CD14-positive monocyte (primary cell): ENCODE results near the gene DBT. TPM values are rescaled to one million over a fixed set of nuclear protein-coding genes. Genes with fewer than 3 reads are reported as not detected.
"Not testable (repeated sequence)": the region's sequence is repeated elsewhere in the genome, so short reads cannot be mapped to it uniquely, and the experiment has no call there.

Experiments used
- DNase-seq, 3 donors: peaks; one replicate each; pipeline ENCODE4 v3.0.0-alpha.2; 2011 to 2022
- H2AFZ ChIP-seq: 2 replicates; pipeline ENCODE4 v1.6.0; 2012; ENCODE audit warnings: mild to moderate bottlenecking, low read depth, low read length, inconsistent platforms; ENCODE audit not compliant: insufficient read depth, poor library complexity, severe bottlenecking
- H3K27ac ChIP-seq, 2 donors: 1 replicate in 1 of 2; 2 replicates in 1 of 2; pipeline ENCODE4 v1.5.1; 2012 to 2013; ENCODE audit warnings: low read length in 2 of 2, control low read depth in 1 of 2, inconsistent platforms in 1 of 2, low read depth in 1 of 2, mild to moderate bottlenecking in 1 of 2
- H3K27me3 ChIP-seq, 2 donors: one replicate each; pipeline versions ENCODE4 v1.6.0 to v1.6.1; 2011 to 2013; ENCODE audit warnings: low read length in 2 of 2; ENCODE audit not compliant: control insufficient read depth in 2 of 2, insufficient read depth in 2 of 2
- H3K36me3 ChIP-seq, 2 donors: replicated peaks in 1 of 2; 1 replicate in 1 of 2; 2 replicates in 1 of 2; pipeline versions ENCODE4 v1.5.1 to v1.6.1; 2012 to 2013; ENCODE audit warnings: low read length in 2 of 2, control low read depth in 1 of 2, inconsistent platforms in 1 of 2, mild to moderate bottlenecking in 1 of 2; ENCODE audit not compliant: insufficient read depth in 2 of 2, control insufficient read depth in 1 of 2
- H3K4me1 ChIP-seq, 2 donors: 1 replicate in 1 of 2; 2 replicates in 1 of 2; pipeline versions ENCODE4 v1.5.1 to v1.6.1; 2012 to 2013; ENCODE audit warnings: low read length in 2 of 2, control low read depth in 1 of 2, inconsistent platforms in 1 of 2, mild to moderate bottlenecking in 1 of 2, moderate library complexity in 1 of 2; ENCODE audit not compliant: insufficient read depth in 2 of 2, control insufficient read depth in 1 of 2
- H3K4me2 ChIP-seq: replicated peaks from 2 replicates; pipeline ENCODE3; 2012; ENCODE audit warnings: low read length, moderate library complexity, mild to moderate bottlenecking; ENCODE audit not compliant: poor library complexity, severe bottlenecking; ENCODE audit errors: extremely low read depth
- H3K4me3 ChIP-seq, 3 experiments: fragments of 200-600 bp in 1 of 3; sonication (generic) in 1 of 3; replicated peaks in 1 of 3; 1 replicate in 2 of 3; 2 replicates in 1 of 3; pipeline ENCODE4 v1.5.1; 2011 to 2013; ENCODE audit warnings: low read length in 3 of 3, mild to moderate bottlenecking in 3 of 3, control low read depth in 2 of 3, low read depth in 2 of 3, inconsistent platforms in 1 of 3, moderate library complexity in 1 of 3
- H3K79me2 ChIP-seq: 2 replicates; pipeline ENCODE4 v1.6.0; 2012; ENCODE audit warnings: mild to moderate bottlenecking, control low read depth, inconsistent platforms, low read length, moderate library complexity; ENCODE audit not compliant: insufficient read depth
- H3K9ac ChIP-seq: 2 replicates; pipeline ENCODE4 v1.6.0; 2017; ENCODE audit warnings: low read length, mild to moderate bottlenecking; ENCODE audit not compliant: insufficient read depth, poor library complexity, severe bottlenecking
- H3K9me3 ChIP-seq, 2 donors: replicated peaks in 1 of 2; 1 replicate in 1 of 2; 2 replicates in 1 of 2; pipeline versions ENCODE4 v1.5.1 to v1.6.1; 2012 to 2013; ENCODE audit warnings: low read length in 2 of 2, control low read depth in 1 of 2; ENCODE audit not compliant: control insufficient read depth in 1 of 2, insufficient read depth in 1 of 2
- H4K20me1 ChIP-seq: 2 replicates; pipeline ENCODE4 v1.6.0; 2012; ENCODE audit warnings: mild to moderate bottlenecking, low read length, control low read depth, moderate library complexity; ENCODE audit not compliant: insufficient read depth
- H3K27ac Mint-ChIP-seq, 7 donors: one replicate each; pipeline ENCODE4 v1.8.0; 2020; ENCODE audit warnings: mild to moderate bottlenecking in 7 of 7, mixed read lengths in 7 of 7, moderate library complexity in 6 of 7, inconsistent platforms in 2 of 7
- H3K27me3 Mint-ChIP-seq, 3 donors: one replicate each; pipeline ENCODE4 v1.8.0; 2021 to 2022; ENCODE audit warnings: low read depth in 3 of 3, mild to moderate bottlenecking in 3 of 3, mixed read lengths in 3 of 3, moderate library complexity in 3 of 3, inconsistent platforms in 1 of 3
- H3K36me3 Mint-ChIP-seq, 2 donors: one replicate each; pipeline ENCODE4 v1.8.0; 2020; ENCODE audit warnings: mixed read lengths in 2 of 2, inconsistent platforms in 1 of 2, mild to moderate bottlenecking in 1 of 2
- H3K4me1 Mint-ChIP-seq: one replicate; pipeline ENCODE4 v1.8.0; 2020; ENCODE audit warnings: mild to moderate bottlenecking, mixed read lengths
- H3K4me3 Mint-ChIP-seq, 2 donors: one replicate each; pipeline ENCODE4 v1.8.0; 2020; ENCODE audit warnings: mild to moderate bottlenecking in 2 of 2, mixed read lengths in 2 of 2, moderate library complexity in 1 of 2
- H3K9me3 Mint-ChIP-seq, 7 donors: one replicate each; pipeline ENCODE4 v1.8.0; 2020 to 2022; ENCODE audit warnings: mixed read lengths in 7 of 7, mild to moderate bottlenecking in 6 of 7, moderate library complexity in 6 of 7, inconsistent platforms in 2 of 7
- WGBS: methylation state at CpG from one replicate; pipeline ENCODE4 v1.1.5; 2013; ENCODE audit warnings: missing lambda C conversion rate; ENCODE audit not compliant: insufficient coverage; 5-methylcytosine and 5-hydroxymethylcytosine counted together
- intact Hi-C, 2 donors: fragments of 100-400 bp; cut with micrococcal nuclease; formaldehyde crosslinking; loops; one replicate each; pipeline versions ENCODE4 v1.15.0 to v1.15.1; 2023
- polyA plus RNA-seq, 3 donors: library from polyadenylated mRNA; depleted of rRNA in 1 of 3; unstranded in 2 of 3; stranded (reverse) in 1 of 3; fragments of 300-500 nt in 2 of 3; fragments of >200 nt in 1 of 3; fragmentation: Illumina TruSeq in 2 of 3; gene quantifications; 1 replicate in 2 of 3; 2 replicates in 1 of 3; pipeline ENCODE4 v1.2.3, GENCODE V29; 2012 to 2021
- TF ChIP-seq, protein P1 (sequence below): fragments of 200-600 bp; IDR thresholded peaks from one replicate; pipeline ENCODE4 v1.8.0; 2022; ENCODE audit warnings: antibody characterized with exemption, mild to moderate bottlenecking

The DBT gene
- polyA plus RNA-seq, 3 donors, result 1.1 to 2.7 (median 1.5) TPM

DNA sequence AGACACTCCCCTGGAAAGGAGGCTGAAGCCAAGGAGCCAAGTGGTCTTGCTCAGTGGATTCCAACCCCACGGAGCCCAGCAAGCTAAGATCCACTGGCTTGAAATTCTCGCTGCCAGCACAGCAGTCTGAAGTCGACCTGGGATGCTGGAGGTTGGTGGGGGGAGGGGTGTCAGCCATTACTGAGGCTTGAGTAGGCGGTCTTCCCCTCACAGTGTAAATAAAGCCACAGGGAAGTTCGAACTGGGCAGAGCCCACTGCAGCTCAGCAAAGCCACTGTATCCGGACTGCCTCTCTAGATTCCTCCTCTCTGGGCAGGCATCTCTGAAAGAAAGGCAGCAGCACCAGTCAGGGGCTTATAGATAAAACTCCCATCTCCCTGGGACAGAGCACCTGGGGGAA, 49.6 kb downstream of the DBT start:
- H2AFZ ChIP-seq, H3K27ac Mint-ChIP-seq, H3K9me3 ChIP-seq, H3K27me3 ChIP-seq, H3K79me2 ChIP-seq, H3K9me3 Mint-ChIP-seq, H3K4me3 ChIP-seq, intact Hi-C loops, H3K4me3 Mint-ChIP-seq, H3K4me2 ChIP-seq, H4K20me1 ChIP-seq, H3K4me1 Mint-ChIP-seq, H3K27ac ChIP-seq, DNase-seq, H3K9ac ChIP-seq, H3K4me1 ChIP-seq, H3K27me3 Mint-ChIP-seq: not testable (repeated sequence)
- peaks cover 84 to 91% of the 10 kb centered on the region in 2 donors for H3K36me3 Mint-ChIP-seq
- WGBS, result 100% methylated on average over 2 of the region's 6 CpGs
- H3K36me3 ChIP-seq, result peaks cover 33 to 76% of the 10 kb centered on the region in 2 donors

DNA sequence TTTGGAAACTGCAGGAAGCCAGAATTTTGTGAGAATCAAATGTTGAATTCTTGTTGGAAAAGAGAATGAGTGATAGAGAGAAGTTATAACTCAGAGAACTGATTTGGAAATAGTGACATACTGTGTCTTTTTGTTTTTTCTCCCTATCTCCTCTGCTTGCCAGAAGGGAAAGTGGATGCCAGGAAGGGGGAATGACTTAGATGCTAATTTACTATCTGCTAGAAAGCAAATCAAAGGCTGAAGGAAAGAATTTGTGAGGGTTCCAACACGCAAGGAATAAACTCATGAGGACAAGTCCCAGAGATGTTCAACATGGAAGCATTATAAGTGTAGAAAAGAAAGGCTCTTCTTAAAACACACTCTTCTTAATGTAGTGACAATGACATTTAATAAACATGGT, 51.0 kb downstream of the DBT start:
- no peak overlapping the region for H3K4me2 ChIP-seq
- H3K36me3 ChIP-seq, result peaks cover 36 to 84% of the 10 kb centered on the region in 2 donors

More for the DNA sequence above, 51.0 kb downstream of the DBT start:
- Mint-ChIP-seq H3K27ac (no peak overlapping the region), H3K36me3 (peaks cover 69 to 84% of the 10 kb centered on the region in 2 donors), H3K4me3 (no peak overlapping the region), H3K27me3 (peaks cover 0 to 5% (median 2%) of the 10 kb centered on the region in 3 donors), H3K9me3 (peaks cover 0 to 5% (median 0%) of the 10 kb centered on the region in 7 donors), H3K4me1 (no peaks in the 10 kb centered on the region)
- H4K20me1 ChIP-seq, result no peaks in the 10 kb centered on the region
- no peaks in the 10 kb centered on the region for H3K79me2 ChIP-seq
- H3K27ac ChIP-seq, result no peak overlapping the region
- H3K9ac ChIP-seq, result no peak overlapping the region
- no peaks in the 10 kb centered on the region for H3K27me3 ChIP-seq
- no peak overlapping the region for H3K4me3 ChIP-seq
- H3K9me3 ChIP-seq, result no peaks in the 10 kb centered on the region
- no CpG with 5 or more reads among the region's 1 CpG for WGBS
- H2AFZ ChIP-seq, result no peak overlapping the region
- TF ChIP-seq, protein P1, sequence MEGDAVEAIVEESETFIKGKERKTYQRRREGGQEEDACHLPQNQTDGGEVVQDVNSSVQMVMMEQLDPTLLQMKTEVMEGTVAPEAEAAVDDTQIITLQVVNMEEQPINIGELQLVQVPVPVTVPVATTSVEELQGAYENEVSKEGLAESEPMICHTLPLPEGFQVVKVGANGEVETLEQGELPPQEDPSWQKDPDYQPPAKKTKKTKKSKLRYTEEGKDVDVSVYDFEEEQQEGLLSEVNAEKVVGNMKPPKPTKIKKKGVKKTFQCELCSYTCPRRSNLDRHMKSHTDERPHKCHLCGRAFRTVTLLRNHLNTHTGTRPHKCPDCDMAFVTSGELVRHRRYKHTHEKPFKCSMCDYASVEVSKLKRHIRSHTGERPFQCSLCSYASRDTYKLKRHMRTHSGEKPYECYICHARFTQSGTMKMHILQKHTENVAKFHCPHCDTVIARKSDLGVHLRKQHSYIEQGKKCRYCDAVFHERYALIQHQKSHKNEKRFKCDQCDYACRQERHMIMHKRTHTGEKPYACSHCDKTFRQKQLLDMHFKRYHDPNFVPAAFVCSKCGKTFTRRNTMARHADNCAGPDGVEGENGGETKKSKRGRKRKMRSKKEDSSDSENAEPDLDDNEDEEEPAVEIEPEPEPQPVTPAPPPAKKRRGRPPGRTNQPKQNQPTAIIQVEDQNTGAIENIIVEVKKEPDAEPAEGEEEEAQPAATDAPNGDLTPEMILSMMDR, result no peak
- H3K4me1 ChIP-seq, result no peaks in the 10 kb centered on the region
- DNase-seq, result no peak
- intact Hi-C loops, result no loop called here
